Mucosa of descending colon (tissue), 3 donors: ENCODE results near the gene MCC. TPM values are rescaled to one million over a fixed set of nuclear protein-coding genes. Genes with fewer than 3 reads are reported as not detected.

Experiments
- ATAC-seq: fragments of 200-7000 bp; cut with Tn5 transposase; one replicate; pipeline ENCODE4 v1.9.1; 2020; ENCODE audit warnings: mild to moderate bottlenecking, moderate library complexity
- DNase-seq, 3 donors: peaks; one replicate each; pipeline ENCODE4 v3.0.0-alpha.2; 2020
- H3K36me3 ChIP-seq: fragments of 200-600 bp; one replicate; pipeline ENCODE4 v1.8.0; 2021; ENCODE audit warnings: low read depth, mild to moderate bottlenecking
- H3K4me1 ChIP-seq: fragments of 200-600 bp; one replicate; pipeline ENCODE4 v1.8.0; 2021; ENCODE audit warnings: low read depth, mild to moderate bottlenecking
- H3K4me3 ChIP-seq: fragments of 200-600 bp; one replicate; pipeline ENCODE4 v1.8.0; 2021; ENCODE audit warnings: mild to moderate bottlenecking
- H3K9me3 ChIP-seq: fragments of 200-600 bp; one replicate; pipeline ENCODE4 v1.8.0; 2021; ENCODE audit warnings: mild to moderate bottlenecking
- intact Hi-C, 2 donors: fragments of 100-400 bp; cut with DNase I in 1 of 2; cut with micrococcal nuclease in 1 of 2; formaldehyde crosslinking; loops; one replicate each; pipeline versions ENCODE4 v1.11.0 to v1.11.1; 2022; cut with DNase I, micrococcal nuclease
- total RNA-seq, 3 donors: library from RNA; stranded (reverse); fragmentation: NEBNext Ultra II Directional in 2 of 3; extraction: Animal tissue kit (Norgen Biotek cat#: 25700) in 2 of 3; gene quantifications; one replicate each; pipeline versions ENCODE4 v1.2.1 to v1.2.4, GENCODE V29; 2021 to 2023
- TF ChIP-seq, protein P1 (sequence below): fragments of 200-600 bp; IDR thresholded peaks from one replicate; pipeline ENCODE4 v1.8.0; 2022; ENCODE audit warnings: antibody characterized with exemption, mild to moderate bottlenecking
- donor health status: DM: no; HTN: no; CAD: no; lungs with moderate emphysema.
- donor health status: DM: no; HTN: no; CAD: no.
- donor health status: DM: no; HTN: yes; CAD: no.

MCC gene
- total RNA-seq, 3 donors from 2014 or later: 1.5 to 7.4 (median 4.4) TPM

DNA sequence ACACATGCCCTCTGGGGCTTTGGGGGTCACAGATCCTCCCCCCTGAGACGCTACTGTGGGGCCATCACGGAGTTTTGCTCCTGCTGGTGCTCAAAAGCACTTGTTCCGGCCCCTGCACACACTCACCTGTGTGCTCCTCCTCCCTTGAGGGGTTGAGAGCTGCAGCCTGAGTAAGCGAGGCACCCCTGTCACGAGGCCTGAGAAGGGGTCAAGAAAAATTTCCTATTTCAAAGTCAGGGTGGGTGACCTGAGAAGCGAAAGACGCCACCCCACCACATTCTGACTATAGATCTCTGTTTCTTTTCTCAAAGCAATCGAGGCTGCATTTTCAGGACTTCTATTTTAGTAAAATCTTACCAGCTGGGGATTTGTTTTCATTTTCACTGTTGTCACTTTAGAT, 373.2 kb downstream of the MCC start:
- no peak overlapping the region for H3K4me3 ChIP-seq
- no peaks in the 10 kb centered on the region for H3K36me3 ChIP-seq
- H3K4me1 ChIP-seq: no peaks in the 10 kb centered on the region
- intact Hi-C loops: no loop called here
- ATAC-seq (peak; percentile 11), DNase-seq (no peak)
- no peaks in the 10 kb centered on the region for H3K9me3 ChIP-seq
- TF ChIP-seq, protein P1, sequence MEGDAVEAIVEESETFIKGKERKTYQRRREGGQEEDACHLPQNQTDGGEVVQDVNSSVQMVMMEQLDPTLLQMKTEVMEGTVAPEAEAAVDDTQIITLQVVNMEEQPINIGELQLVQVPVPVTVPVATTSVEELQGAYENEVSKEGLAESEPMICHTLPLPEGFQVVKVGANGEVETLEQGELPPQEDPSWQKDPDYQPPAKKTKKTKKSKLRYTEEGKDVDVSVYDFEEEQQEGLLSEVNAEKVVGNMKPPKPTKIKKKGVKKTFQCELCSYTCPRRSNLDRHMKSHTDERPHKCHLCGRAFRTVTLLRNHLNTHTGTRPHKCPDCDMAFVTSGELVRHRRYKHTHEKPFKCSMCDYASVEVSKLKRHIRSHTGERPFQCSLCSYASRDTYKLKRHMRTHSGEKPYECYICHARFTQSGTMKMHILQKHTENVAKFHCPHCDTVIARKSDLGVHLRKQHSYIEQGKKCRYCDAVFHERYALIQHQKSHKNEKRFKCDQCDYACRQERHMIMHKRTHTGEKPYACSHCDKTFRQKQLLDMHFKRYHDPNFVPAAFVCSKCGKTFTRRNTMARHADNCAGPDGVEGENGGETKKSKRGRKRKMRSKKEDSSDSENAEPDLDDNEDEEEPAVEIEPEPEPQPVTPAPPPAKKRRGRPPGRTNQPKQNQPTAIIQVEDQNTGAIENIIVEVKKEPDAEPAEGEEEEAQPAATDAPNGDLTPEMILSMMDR: no peak

GRCh38 chr5:113114559-113114958, 373.7 kb downstream of the MCC start:
- DNase-seq: no peak
- no peaks in the 10 kb centered on the region for H3K9me3 ChIP-seq

GRCh38 chr5:113112435-113112834, 375.8 kb downstream of the MCC start:
- no peaks in the 10 kb centered on the region for H3K36me3 ChIP-seq
- H3K4me3 ChIP-seq: no peak overlapping the region
- intact Hi-C loops: no loop called here
- no peaks in the 10 kb centered on the region for H3K4me1 ChIP-seq
- no peaks in the 10 kb centered on the region for H3K9me3 ChIP-seq
- DNase-seq (no peak), ATAC-seq (no peak)
- TF ChIP-seq, protein P1: no peak

More at GRCh38 chr5:113114559-113114958, 373.7 kb downstream of the MCC start:
- Histone ChIP-seq H3K4me3 (no peak overlapping the region), H3K4me1 (no peaks in the 10 kb centered on the region), H3K36me3 (no peaks in the 10 kb centered on the region)
- TF ChIP-seq, protein P1: no peak
- no peak for ATAC-seq
- intact Hi-C loops: no loop called here

DNA sequence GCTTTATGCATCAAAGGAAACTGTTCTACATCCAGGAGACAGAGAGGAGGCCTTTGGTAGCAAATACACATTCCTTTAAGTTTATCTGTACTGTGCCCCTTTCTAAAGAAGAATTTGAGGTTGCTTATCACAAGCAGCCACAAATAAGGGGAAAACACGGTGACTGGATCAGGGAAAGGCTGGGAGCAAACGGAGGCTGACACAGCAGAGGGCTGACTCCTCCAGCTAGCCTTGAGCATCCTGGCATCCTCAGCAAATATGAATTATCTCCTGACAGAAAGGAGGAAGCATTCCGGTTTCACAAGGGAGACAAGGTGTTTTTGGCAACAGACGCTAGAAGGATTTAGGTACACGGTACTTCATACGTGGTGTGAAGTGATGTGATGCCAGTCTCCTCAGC, 378.1 kb downstream of the MCC start:
- no peaks in the 10 kb centered on the region for H3K36me3 ChIP-seq
- TF ChIP-seq, protein P1: no peak
- no peaks in the 10 kb centered on the region for H3K9me3 ChIP-seq
- ATAC-seq: no peak
- intact Hi-C loops: no loop called here
- no peaks in the 10 kb centered on the region for H3K4me1 ChIP-seq
- DNase-seq: no peak
- H3K4me3 ChIP-seq: no peak overlapping the region

GRCh38 chr5:113109344-113109743, 378.9 kb downstream of the MCC start:
- no peaks in the 10 kb centered on the region for H3K9me3 ChIP-seq

More at GRCh38 chr5:113109344-113109743, 378.9 kb downstream of the MCC start:
- TF ChIP-seq, protein P1: no peak
- Histone ChIP-seq H3K36me3 (no peaks in the 10 kb centered on the region), H3K4me3 (no peak overlapping the region), H3K4me1 (no peaks in the 10 kb centered on the region)
- intact Hi-C loops: no loop called here
- no peak for ATAC-seq
- DNase-seq: no peak
